HepG2 (cell line): ENCODE data around the gene FAM32A. TPM values are rescaled to one million over a fixed set of nuclear protein-coding genes. Genes with fewer than 3 reads are reported as not detected.

Experiments used
- CENPT ChIP-seq: sonication (generic); formaldehyde crosslinking; IDR thresholded peaks from 2 replicates; pipeline ENCODE4 v1.8.0; 2022; ENCODE audit warnings: low read depth, mild to moderate bottlenecking, moderate library complexity, missing genetic modification reagents
- CHD2 ChIP-seq: IDR thresholded peaks from 2 replicates; pipeline ENCODE4 v1.6.1; 2011; ENCODE audit warnings: low read depth, low read length, improper control_type of control experiment
- HIVEP1 ChIP-seq: sonication (generic); formaldehyde crosslinking; IDR thresholded peaks from 2 replicates; pipeline ENCODE4 v1.4.0; 2020; ENCODE audit warnings: mild to moderate bottlenecking, missing genetic modification reagents
- HNRNPL ChIP-seq: fragments of 200-400 bp; formaldehyde crosslinking; IDR thresholded peaks from 2 replicates; pipeline ENCODE4 v1.6.1; 2017; ENCODE audit warnings: mild to moderate bottlenecking, low read depth, low read length
- ONECUT2 ChIP-seq: sonication (generic); formaldehyde crosslinking; IDR thresholded peaks from 2 replicates; pipeline ENCODE4 v1.4.0; 2020; ENCODE audit warnings: missing genetic modification reagents
- RBAK ChIP-seq: sonication (generic); formaldehyde crosslinking; IDR thresholded peaks from 2 replicates; pipeline ENCODE4 v1.5.1; 2020; ENCODE audit warnings: mild to moderate bottlenecking, missing genetic modification reagents
- SRSF9 ChIP-seq: fragments of 200-400 bp; formaldehyde crosslinking; IDR thresholded peaks from 2 replicates; pipeline ENCODE4 v1.6.1; 2018; ENCODE audit warnings: borderline replicate concordance, mild to moderate bottlenecking, low read depth, low read length; ENCODE audit not compliant: insufficient read depth, poor library complexity, severe bottlenecking
- ZIK1 ChIP-seq: sonication (generic); formaldehyde crosslinking; IDR thresholded peaks from 2 replicates; pipeline ENCODE4 v1.5.0; 2020; ENCODE audit warnings: mild to moderate bottlenecking, low read depth, missing genetic modification reagents, borderline replicate concordance
- ZNF788 ChIP-seq: sonication (generic); formaldehyde crosslinking; IDR thresholded peaks from 2 replicates; pipeline ENCODE4 v1.5.0; 2020; ENCODE audit warnings: mild to moderate bottlenecking, missing genetic modification reagents, borderline replicate concordance
- ZNF879 ChIP-seq: sonication (generic); formaldehyde crosslinking; IDR thresholded peaks from 2 replicates; pipeline ENCODE4 v1.8.1; 2023; ENCODE audit warnings: missing genetic modification reagents
- polyA plus RNA-seq, 8 experiments: library from polyadenylated mRNA; depleted of rRNA in 3 of 8; stranded (reverse) in 7 of 8; unstranded in 1 of 8; fragments of >200 nt; fragmentation: Illumina TruSeq in 4 of 8; extraction: Trizol in 4 of 8; gene quantifications; 2 replicates each; pipeline versions ENCODE4 v1.2.1 to v1.2.3, GENCODE V29; 2011 to 2016; ENCODE audit warnings: low read depth in 4 of 8, missing spikeins in 1 of 8, mixed read lengths in 1 of 8; ENCODE audit not compliant: insufficient read depth in 1 of 8
- total RNA-seq, 5 experiments: library from RNA; depleted of rRNA; stranded (reverse); fragments of >200 nt; fragmentation: Illumina TruSeq; extraction: Trizol; gene quantifications; 2 replicates each; pipeline ENCODE4 v1.2.3, GENCODE V29; 2016; ENCODE audit warnings: low read depth in 1 of 5
- TF ChIP-seq, protein P1 (sequence below): sonication (generic); formaldehyde crosslinking; IDR thresholded peaks from 2 replicates; pipeline ENCODE4 v1.4.0; 2020; ENCODE audit warnings: missing genetic modification reagents
- TF ChIP-seq, protein P2 (sequence below): sonication (generic); formaldehyde crosslinking; conservative IDR thresholded peaks from 2 replicates; pipeline ENCODE4 v1.8.0; 2022; ENCODE audit warnings: mild to moderate bottlenecking, moderate library complexity, missing genetic modification reagents
- TF ChIP-seq, protein P3 (sequence below): sonication (generic); formaldehyde crosslinking; IDR thresholded peaks from 2 replicates; pipeline ENCODE4 v1.4.0; 2020; ENCODE audit warnings: missing genetic modification reagents
- TF ChIP-seq, protein P4 (sequence below): sonication (generic); formaldehyde crosslinking; IDR thresholded peaks from 2 replicates; pipeline ENCODE4 v1.5.1; 2020; ENCODE audit warnings: mild to moderate bottlenecking, missing genetic modification reagents

The FAM32A gene
- total and polyA plus RNA-seq, 2 of the 13 experiments (the other 11 are each of a cell fraction or from before 2014, with no cell fraction given), result 85.8 to 86.2 TPM

DNA sequence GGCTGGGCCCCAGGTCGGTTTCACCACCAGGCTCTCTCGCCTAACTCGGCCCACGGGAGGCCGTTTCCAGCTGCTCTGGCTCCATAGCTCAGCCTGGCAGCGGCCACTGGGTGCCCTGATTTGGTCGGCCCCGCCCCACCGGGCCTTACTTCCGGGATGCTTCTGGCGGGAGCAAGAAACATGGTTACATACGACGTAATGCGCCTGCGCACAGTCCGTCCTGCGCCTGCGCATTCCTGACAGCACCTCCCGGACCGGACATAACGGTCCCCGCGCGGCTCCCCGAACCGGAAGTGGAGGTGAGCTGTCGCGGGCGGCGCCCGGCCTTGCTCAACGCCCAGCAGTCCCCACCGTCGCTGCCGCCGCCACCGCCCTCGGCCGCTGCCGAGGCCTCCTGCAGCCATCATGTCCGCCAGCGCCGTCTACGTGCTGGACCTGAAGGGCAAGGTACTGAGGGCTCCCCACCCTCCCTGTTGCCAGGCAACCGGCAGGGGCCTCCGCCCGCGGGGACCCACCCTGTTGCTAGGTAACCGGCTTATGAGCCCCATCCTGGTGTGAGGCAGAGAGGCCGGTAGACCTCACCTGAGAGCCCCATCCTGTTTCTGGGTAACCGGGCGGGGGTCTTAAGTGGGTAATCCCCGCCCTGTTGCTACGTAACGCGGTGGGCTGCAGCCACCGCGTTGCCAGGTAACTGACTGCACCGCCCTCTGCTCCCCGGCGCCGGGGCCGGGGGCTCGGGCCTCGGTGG, 12.6 kb downstream of the FAM32A start, which contains the start of gene AP1M1 (continued):
- TF ChIP-seq, protein P1, sequence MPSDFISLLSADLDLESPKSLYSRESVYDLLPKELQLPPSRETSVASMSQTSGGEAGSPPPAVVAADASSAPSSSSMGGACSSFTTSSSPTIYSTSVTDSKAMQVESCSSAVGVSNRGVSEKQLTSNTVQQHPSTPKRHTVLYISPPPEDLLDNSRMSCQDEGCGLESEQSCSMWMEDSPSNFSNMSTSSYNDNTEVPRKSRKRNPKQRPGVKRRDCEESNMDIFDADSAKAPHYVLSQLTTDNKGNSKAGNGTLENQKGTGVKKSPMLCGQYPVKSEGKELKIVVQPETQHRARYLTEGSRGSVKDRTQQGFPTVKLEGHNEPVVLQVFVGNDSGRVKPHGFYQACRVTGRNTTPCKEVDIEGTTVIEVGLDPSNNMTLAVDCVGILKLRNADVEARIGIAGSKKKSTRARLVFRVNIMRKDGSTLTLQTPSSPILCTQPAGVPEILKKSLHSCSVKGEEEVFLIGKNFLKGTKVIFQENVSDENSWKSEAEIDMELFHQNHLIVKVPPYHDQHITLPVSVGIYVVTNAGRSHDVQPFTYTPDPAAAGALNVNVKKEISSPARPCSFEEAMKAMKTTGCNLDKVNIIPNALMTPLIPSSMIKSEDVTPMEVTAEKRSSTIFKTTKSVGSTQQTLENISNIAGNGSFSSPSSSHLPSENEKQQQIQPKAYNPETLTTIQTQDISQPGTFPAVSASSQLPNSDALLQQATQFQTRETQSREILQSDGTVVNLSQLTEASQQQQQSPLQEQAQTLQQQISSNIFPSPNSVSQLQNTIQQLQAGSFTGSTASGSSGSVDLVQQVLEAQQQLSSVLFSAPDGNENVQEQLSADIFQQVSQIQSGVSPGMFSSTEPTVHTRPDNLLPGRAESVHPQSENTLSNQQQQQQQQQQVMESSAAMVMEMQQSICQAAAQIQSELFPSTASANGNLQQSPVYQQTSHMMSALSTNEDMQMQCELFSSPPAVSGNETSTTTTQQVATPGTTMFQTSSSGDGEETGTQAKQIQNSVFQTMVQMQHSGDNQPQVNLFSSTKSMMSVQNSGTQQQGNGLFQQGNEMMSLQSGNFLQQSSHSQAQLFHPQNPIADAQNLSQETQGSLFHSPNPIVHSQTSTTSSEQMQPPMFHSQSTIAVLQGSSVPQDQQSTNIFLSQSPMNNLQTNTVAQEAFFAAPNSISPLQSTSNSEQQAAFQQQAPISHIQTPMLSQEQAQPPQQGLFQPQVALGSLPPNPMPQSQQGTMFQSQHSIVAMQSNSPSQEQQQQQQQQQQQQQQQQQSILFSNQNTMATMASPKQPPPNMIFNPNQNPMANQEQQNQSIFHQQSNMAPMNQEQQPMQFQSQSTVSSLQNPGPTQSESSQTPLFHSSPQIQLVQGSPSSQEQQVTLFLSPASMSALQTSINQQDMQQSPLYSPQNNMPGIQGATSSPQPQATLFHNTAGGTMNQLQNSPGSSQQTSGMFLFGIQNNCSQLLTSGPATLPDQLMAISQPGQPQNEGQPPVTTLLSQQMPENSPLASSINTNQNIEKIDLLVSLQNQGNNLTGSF (CRISPR knock-in tag), result no peak
- no peak for TF ChIP-seq SRSF9
- TF ChIP-seq HNRNPL, result peak; percentile 76; the same call in 1 of the 2 replicates
- TF ChIP-seq CENPT, result no peak
- no peak for TF ChIP-seq ZIK1
- TF ChIP-seq, protein P2, sequence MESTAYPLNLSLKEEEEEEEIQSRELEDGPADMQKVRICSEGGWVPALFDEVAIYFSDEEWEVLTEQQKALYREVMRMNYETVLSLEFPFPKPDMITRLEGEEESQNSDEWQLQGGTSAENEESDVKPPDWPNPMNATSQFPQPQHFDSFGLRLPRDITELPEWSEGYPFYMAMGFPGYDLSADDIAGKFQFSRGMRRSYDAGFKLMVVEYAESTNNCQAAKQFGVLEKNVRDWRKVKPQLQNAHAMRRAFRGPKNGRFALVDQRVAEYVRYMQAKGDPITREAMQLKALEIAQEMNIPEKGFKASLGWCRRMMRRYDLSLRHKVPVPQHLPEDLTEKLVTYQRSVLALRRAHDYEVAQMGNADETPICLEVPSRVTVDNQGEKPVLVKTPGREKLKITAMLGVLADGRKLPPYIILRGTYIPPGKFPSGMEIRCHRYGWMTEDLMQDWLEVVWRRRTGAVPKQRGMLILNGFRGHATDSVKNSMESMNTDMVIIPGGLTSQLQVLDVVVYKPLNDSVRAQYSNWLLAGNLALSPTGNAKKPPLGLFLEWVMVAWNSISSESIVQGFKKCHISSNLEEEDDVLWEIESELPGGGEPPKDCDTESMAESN (CRISPR knock-in tag), result peak; percentile 65
- no peak for TF ChIP-seq CHD2
- TF ChIP-seq ZNF879 (CRISPR knock-in tag), result no peak; the same call in 1 of the 2 replicates
- TF ChIP-seq HIVEP1 (CRISPR knock-in tag), result peak; percentile 76; the same call in 1 of the 2 replicates
- TF ChIP-seq, protein P3, sequence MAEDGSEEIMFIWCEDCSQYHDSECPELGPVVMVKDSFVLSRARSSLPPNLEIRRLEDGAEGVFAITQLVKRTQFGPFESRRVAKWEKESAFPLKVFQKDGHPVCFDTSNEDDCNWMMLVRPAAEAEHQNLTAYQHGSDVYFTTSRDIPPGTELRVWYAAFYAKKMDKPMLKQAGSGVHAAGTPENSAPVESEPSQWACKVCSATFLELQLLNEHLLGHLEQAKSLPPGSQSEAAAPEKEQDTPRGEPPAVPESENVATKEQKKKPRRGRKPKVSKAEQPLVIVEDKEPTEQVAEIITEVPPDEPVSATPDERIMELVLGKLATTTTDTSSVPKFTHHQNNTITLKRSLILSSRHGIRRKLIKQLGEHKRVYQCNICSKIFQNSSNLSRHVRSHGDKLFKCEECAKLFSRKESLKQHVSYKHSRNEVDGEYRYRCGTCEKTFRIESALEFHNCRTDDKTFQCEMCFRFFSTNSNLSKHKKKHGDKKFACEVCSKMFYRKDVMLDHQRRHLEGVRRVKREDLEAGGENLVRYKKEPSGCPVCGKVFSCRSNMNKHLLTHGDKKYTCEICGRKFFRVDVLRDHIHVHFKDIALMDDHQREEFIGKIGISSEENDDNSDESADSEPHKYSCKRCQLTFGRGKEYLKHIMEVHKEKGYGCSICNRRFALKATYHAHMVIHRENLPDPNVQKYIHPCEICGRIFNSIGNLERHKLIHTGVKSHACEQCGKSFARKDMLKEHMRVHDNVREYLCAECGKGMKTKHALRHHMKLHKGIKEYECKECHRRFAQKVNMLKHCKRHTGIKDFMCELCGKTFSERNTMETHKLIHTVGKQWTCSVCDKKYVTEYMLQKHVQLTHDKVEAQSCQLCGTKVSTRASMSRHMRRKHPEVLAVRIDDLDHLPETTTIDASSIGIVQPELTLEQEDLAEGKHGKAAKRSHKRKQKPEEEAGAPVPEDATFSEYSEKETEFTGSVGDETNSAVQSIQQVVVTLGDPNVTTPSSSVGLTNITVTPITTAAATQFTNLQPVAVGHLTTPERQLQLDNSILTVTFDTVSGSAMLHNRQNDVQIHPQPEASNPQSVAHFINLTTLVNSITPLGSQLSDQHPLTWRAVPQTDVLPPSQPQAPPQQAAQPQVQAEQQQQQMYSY (CRISPR knock-in tag), result 0 out of 2 replicates have a peak, but pooled peaks have one; percentile 30
- TF ChIP-seq, protein P4, sequence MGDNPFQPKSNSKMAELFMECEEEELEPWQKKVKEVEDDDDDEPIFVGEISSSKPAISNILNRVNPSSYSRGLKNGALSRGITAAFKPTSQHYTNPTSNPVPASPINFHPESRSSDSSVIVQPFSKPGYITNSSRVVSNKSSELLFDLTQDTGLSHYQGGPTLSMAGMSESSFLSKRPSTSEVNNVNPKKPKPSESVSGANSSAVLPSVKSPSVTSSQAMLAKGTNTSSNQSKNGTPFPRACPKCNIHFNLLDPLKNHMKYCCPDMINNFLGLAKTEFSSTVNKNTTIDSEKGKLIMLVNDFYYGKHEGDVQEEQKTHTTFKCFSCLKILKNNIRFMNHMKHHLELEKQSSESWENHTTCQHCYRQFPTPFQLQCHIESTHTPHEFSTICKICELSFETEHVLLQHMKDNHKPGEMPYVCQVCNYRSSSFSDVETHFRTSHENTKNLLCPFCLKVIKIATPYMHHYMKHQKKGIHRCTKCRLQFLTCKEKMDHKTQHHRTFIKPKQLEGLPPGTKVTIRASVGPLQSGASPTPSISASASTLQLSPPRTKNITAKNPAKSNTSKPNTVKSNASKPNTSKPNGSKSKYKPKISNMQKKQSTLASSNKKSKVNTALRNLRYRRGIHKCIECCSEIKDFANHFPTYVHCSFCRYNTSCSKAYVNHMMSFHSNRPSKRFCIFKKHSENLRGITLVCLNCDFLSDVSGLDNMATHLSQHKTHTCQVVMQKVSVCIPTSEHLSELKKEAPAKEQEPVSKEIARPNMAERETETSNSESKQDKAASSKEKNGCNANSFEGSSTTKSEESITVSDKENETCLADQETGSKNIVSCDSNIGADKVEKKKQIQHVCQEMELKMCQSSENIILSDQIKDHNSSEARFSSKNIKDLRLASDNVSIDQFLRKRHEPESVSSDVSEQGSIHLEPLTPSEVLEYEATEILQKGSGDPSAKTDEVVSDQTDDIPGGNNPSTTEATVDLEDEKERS (CRISPR knock-in tag), result 0 out of 2 replicates have a peak, but pooled peaks have one; percentile 11
- no peak for TF ChIP-seq RBAK (CRISPR knock-in tag)
- no peak for TF ChIP-seq ONECUT2 (CRISPR knock-in tag)
- peak; percentile 53; the same call in 1 of the 2 replicates for TF ChIP-seq ZNF788 (CRISPR knock-in tag)
